Right lobe of liver (tissue), 6 donors: ENCODE measurements around the gene IPCEF1. TPM values are rescaled to one million over a fixed set of nuclear protein-coding genes. Genes with fewer than 3 reads are reported as not detected.

ENCODE experiments used
- ATAC-seq, 4 donors: fragments of 200-7000 bp; cut with Tn5 transposase; one replicate each; pipeline ENCODE4 v1.9.1; 2020; ENCODE audit warnings: mild to moderate bottlenecking in 4 of 4, moderate library complexity in 4 of 4
- DNase-seq, 3 donors: peaks; one replicate each; pipeline ENCODE4 v3.0.0-alpha.2; 2020
- H3K27ac ChIP-seq, 3 donors: fragments of 200-600 bp; one replicate each; pipeline ENCODE4 v1.8.0; 2022
- H3K27me3 ChIP-seq, 2 donors: fragments of 200-600 bp; one replicate each; pipeline ENCODE4 v1.8.0; 2022
- H3K36me3 ChIP-seq, 4 donors: fragments of 200-600 bp; sonication (generic) in 1 of 4; one replicate each; pipeline versions ENCODE4 v1.5.1 to v1.8.0; 2017 to 2022; ENCODE audit warnings: control low read depth in 1 of 4
- H3K4me1 ChIP-seq, 4 donors: fragments of 200-600 bp; sonication (generic) in 1 of 4; one replicate each; pipeline versions ENCODE4 v1.5.1 to v1.8.0; 2017 to 2022; ENCODE audit warnings: control low read depth in 1 of 4
- H3K4me3 ChIP-seq, 3 donors: fragments of 200-600 bp; one replicate each; pipeline ENCODE4 v1.8.0; 2022
- H3K9me3 ChIP-seq, 4 donors: fragments of 200-600 bp; sonication (generic) in 1 of 4; one replicate each; pipeline versions ENCODE4 v1.5.1 to v1.8.0; 2017 to 2022; ENCODE audit warnings: control low read depth in 1 of 4
- CTCF ChIP-seq, 4 donors: fragments of 200-600 bp in 3 of 4; fragments of 450-650 bp in 1 of 4; IDR thresholded peaks; one replicate each; pipeline versions ENCODE4 v1.5.1 to v1.8.0; 2016 to 2022; ENCODE audit warnings: antibody characterized with exemption in 4 of 4, mild to moderate bottlenecking in 2 of 4
- POLR2A ChIP-seq: fragments of 450-650 bp; IDR thresholded peaks from one replicate; pipeline ENCODE4 v1.6.1; 2017; ENCODE audit warnings: antibody characterized with exemption, mild to moderate bottlenecking
- WGBS: methylation state at CpG from one replicate; pipeline ENCODE4 v1.1.6; 2018; ENCODE audit warnings: low coverage, low lambda C conversion rate; ENCODE audit not compliant: insufficient coverage; ENCODE audit errors: missing lambda C conversion rate; 5-methylcytosine and 5-hydroxymethylcytosine counted together
- intact Hi-C, 2 donors: fragments of 100-400 bp; cut with DNase I; formaldehyde crosslinking; loops; one replicate each; pipeline versions ENCODE4 v1.11.2 to v1.14.1; 2022
- total RNA-seq, 6 experiments: library from RNA; depleted of rRNA in 2 of 6; stranded (reverse); fragments of >200 nt in 2 of 6; fragmentation: NEBNext Ultra II Directional in 3 of 6; extraction: Animal tissue kit (Norgen Biotek cat#: 25700) in 3 of 6; gene quantifications; one replicate each; pipeline versions ENCODE4 v1.1.0 to v1.2.4, GENCODE V29; 2016 to 2023
- donor health status: DM: no; HTN: yes; CAD: no.
- donor health status: DM: no; HTN: no; CAD: no.
- donor health status: DM: no; HTN: no; CAD: no.
- donor health status: DM: no; HTN: yes; CAD: no.
- donor health status: DM: no; HTN: yes; CAD: no.

IPCEF1 gene
- total RNA-seq, 6 experiments from 2014 or later, result 0.90 to 3.0 (median 1.4) TPM

- H3K4me1 ChIP-seq, result no peaks in the 10 kb centered on the region
- no peaks in the 10 kb centered on the region for H3K9me3 ChIP-seq
- no peak overlapping the region for H3K27ac ChIP-seq
- H3K4me3 ChIP-seq, result no peak overlapping the region
- no peaks in the 10 kb centered on the region for H3K27me3 ChIP-seq
- intact Hi-C loops, result no loop called here
- 80% methylated on average over 15 of the region's 15 CpGs for WGBS
- DNase-seq, result no peak
- no peaks in the 10 kb centered on the region for H3K36me3 ChIP-seq
- TF ChIP-seq CTCF (IDR thresholded peaks at IDR 0.05) (no peak), POLR2A (no peak)
- ATAC-seq, result peak in 1 of 4 donors; percentile 22
These were observed 3.6 kb downstream of the IPCEF1 start for GRCh38 chr6:154352898-154353585.

GRCh38 chr6:154350293-154350692 is 6.3 kb downstream of the IPCEF1 start:
- intact Hi-C loops, result no loop called here
- Histone ChIP-seq H3K36me3 (no peaks in the 10 kb centered on the region), H3K27ac (no peak overlapping the region), H3K9me3 (no peaks in the 10 kb centered on the region), H3K27me3 (no peaks in the 10 kb centered on the region), H3K4me1 (no peaks in the 10 kb centered on the region), H3K4me3 (no peak overlapping the region)
- TF ChIP-seq POLR2A (no peak), CTCF (IDR thresholded peaks at IDR 0.05) (no peak)
- ATAC-seq (no peak), DNase-seq (no peak)
- WGBS, result 65% methylated on average over 3 of the region's 3 CpGs

- 97% methylated on average over 5 of the region's 6 CpGs for WGBS
- Histone ChIP-seq H3K4me1 (no peaks in the 10 kb centered on the region), H3K9me3 (no peaks in the 10 kb centered on the region), H3K4me3 (no peak overlapping the region), H3K27me3 (no peaks in the 10 kb centered on the region), H3K27ac (no peak overlapping the region), H3K36me3 (no peaks in the 10 kb centered on the region)
- intact Hi-C loops, result no loop called here
- ATAC-seq (no peak), DNase-seq (no peak)
- no peak for TF ChIP-seq CTCF (IDR thresholded peaks at IDR 0.05)
- no peak for TF ChIP-seq POLR2A
These were observed 8.6 kb downstream of the IPCEF1 start for GRCh38 chr6:154347981-154348380.

GRCh38 chr6:154345811-154346210 is 10.8 kb downstream of the IPCEF1 start:
- WGBS, result 100% methylated on average over 4 of the region's 4 CpGs
- Histone ChIP-seq H3K27me3 (no peaks in the 10 kb centered on the region), H3K27ac (no peak overlapping the region), H3K4me1 (no peaks in the 10 kb centered on the region), H3K36me3 (no peaks in the 10 kb centered on the region), H3K4me3 (no peak overlapping the region), H3K9me3 (no peaks in the 10 kb centered on the region)
- ATAC-seq (no peak), DNase-seq (no peak)
- TF ChIP-seq POLR2A (no peak), CTCF (IDR thresholded peaks at IDR 0.05) (no peak)
- intact Hi-C loops, result no loop called here
